Measurements from ENCODE around the gene KANK2. TPM values are rescaled to one million over a fixed set of nuclear protein-coding genes. Genes with fewer than 3 reads are reported as not detected.

The KANK2 gene
- total and polyA plus RNA-seq, 10 of the 15 experiments (the other 5 are each of a cell fraction or from before 2014, with no cell fraction given), result 4.9 to 33.0 (median 21.0) TPM

GRCh38 chr19:11177592-11177991 is 19.8 kb downstream of the KANK2 start (continued):
- TF ChIP-seq IRF5 (IDR thresholded peaks at IDR 0.05; ENCODE audit: borderline replicate concordance) (no peak), JUNB (IDR thresholded peaks at IDR 0.05) (no peak), SIX5 (IDR thresholded peaks at IDR 0.05; ENCODE audit: low read depth, low read length, severe bottlenecking) (no peak), TARDBP (IDR thresholded peaks at IDR 0.05; ENCODE audit: borderline replicate concordance) (no peak), WRNIP1 (IDR thresholded peaks at IDR 0.05; ENCODE audit: borderline replicate concordance, low read depth, low read length) (no peak), TAF1 (IDR thresholded peaks at IDR 0.05; ENCODE audit: borderline replicate concordance, low read depth, low read length) (no peak), ZNF622 (IDR thresholded peaks at IDR 0.05) (no peak)

GRCh38 chr19:11176466-11177193 is 20.7 kb downstream of the KANK2 start:
- 75% methylated on average over 18 of the region's 18 CpGs for WGBS (ENCODE audit: insufficient coverage, insufficient replicate concordance, low lambda C conversion rate, missing lambda C conversion rate)
- no peak for FAIRE-seq
- SMC1A ChIA-PET (ENCODE audit: uncharacterized antibody, unreplicated experiment), result no interaction called here
- in situ Hi-C loops (cut with MboI), result no loop called here
- RAD21 ChIA-PET (ENCODE audit: unreplicated experiment), result no interaction called here
- Histone ChIP-seq H3K27me3 (replicated peaks in 1 of 2; ENCODE audit: control insufficient read depth in 2 of 2, insufficient read depth in 2 of 2, low read length in 1 of 2) (no peaks in the 10 kb centered on the region), H3K4me1 (ENCODE audit: control insufficient read depth, insufficient read depth, low read length) (peaks cover 20% of the 10 kb centered on the region), H3K79me2 (ENCODE audit: control insufficient read depth, insufficient read depth, low read length) (no peaks in the 10 kb centered on the region), H3K9ac (ENCODE audit: control insufficient read depth, insufficient read depth, low read length) (no peak overlapping the region), H3K4me3 (no peak overlapping the region), H3K36me3 (ENCODE audit: control insufficient read depth in 2 of 2, insufficient read depth in 2 of 2, low read length in 1 of 2) (peaks cover 0 to 4% of the 10 kb centered on the region in 2 experiments; a peak in 2 of 4 replicates), H3K9me3 (replicated peaks; ENCODE audit: control insufficient read depth, insufficient read depth, low read length) (no peaks in the 10 kb centered on the region), H3K4me2 (ENCODE audit: control insufficient read depth, insufficient read depth) (no peak overlapping the region), H2AFZ (ENCODE audit: control insufficient read depth, low read depth, low read length) (no peak overlapping the region), H3K27ac (ENCODE audit: control insufficient read depth, insufficient read depth) (no peak overlapping the region), H4K20me1 (ENCODE audit: control insufficient read depth, insufficient read depth) (no peaks in the 10 kb centered on the region)
- DNase-seq (ENCODE audit: low read depth, low spot score), result no peak
- ATAC-seq, result no peak
- TF ChIP-seq MXI1 (IDR thresholded peaks at IDR 0.05; ENCODE audit: low read depth, low read length), result no peak
- intact Hi-C loops (cut with micrococcal nuclease; ENCODE audit: unreplicated experiment), result no loop called here
- CTCF ChIA-PET, result no interaction called here
- no TSS peak for BruUV-seq (replicated peaks)
- POLR2A ChIA-PET, result no interaction called here

Measured in GM12878 (cell line).